Right lobe of liver (tissue), 4 donors: ENCODE data around the gene NCOA6.

Experiments used
- CTCF ChIP-seq, 4 donors: fragments of 200-600 bp in 3 of 4; fragments of 450-650 bp in 1 of 4; IDR thresholded peaks; one replicate each; pipeline versions ENCODE4 v1.5.1 to v1.8.0; 2016 to 2022; ENCODE audit warnings: antibody characterized with exemption in 4 of 4, mild to moderate bottlenecking in 2 of 4
- POLR2A ChIP-seq: fragments of 450-650 bp; IDR thresholded peaks from one replicate; pipeline ENCODE4 v1.6.1; 2017; ENCODE audit warnings: antibody characterized with exemption, mild to moderate bottlenecking
- donor health status: DM: no; HTN: no; CAD: no.
- donor health status: DM: no; HTN: no; CAD: no.
- donor health status: DM: no; HTN: yes; CAD: no.

- no peak for TF ChIP-seq POLR2A
- TF ChIP-seq CTCF (IDR thresholded peaks at IDR 0.05), result no peak
Observed at GRCh38 chr20:34746674-34747073, 78.8 kb downstream of the NCOA6 start.
